Stimulated activated CD8-positive, alpha-beta memory T cell treated with anti-CD3 and anti-CD28 coated beads, Interleukin-2, amount 100 ng/mL, for 1 hour (primary cell): ENCODE results near the gene SENP5.

Experiments used
- DNase-seq, 2 donors: peaks; one replicate each; pipeline ENCODE4 v3.0.0-alpha.2; 2020; ENCODE audit warnings: low read depth in 2 of 2

Gene SENP5

GRCh38 chr3:196967412-196968232, 99.9 kb downstream of the SENP5 start:
- DNase-seq, result no peak

GRCh38 chr3:196968233-196969133, 100.8 kb downstream of the SENP5 start, which contains the start of gene PIGZ:
Gene PIGZ (minus strand): TSS chr3:196968833. CDS start chr3:196952031, 16,802 bp downstream.
- no peak for DNase-seq

- no peak for DNase-seq
Measured at GRCh38 chr3:196969134-196969659, 101.5 kb downstream of the SENP5 start.

GRCh38 chr3:196969660-196970546, 102.2 kb downstream of the SENP5 start:
- DNase-seq, result peak; percentile 38 to 43

GRCh38 chr3:196970547-196971093, 102.9 kb downstream of the SENP5 start:
- DNase-seq, result no peak

GRCh38 chr3:196971094-196971698, 103.5 kb downstream of the SENP5 start:
- DNase-seq, result no peak

GRCh38 chr3:196974661-196975060, 106.9 kb downstream of the SENP5 start:
- no peak for DNase-seq

- DNase-seq, result no peak
Measured at GRCh38 chr3:196975349-196975748, 107.6 kb downstream of the SENP5 start.

- DNase-seq, result no peak
Measured at GRCh38 chr3:196976941-196977340, 109.2 kb downstream of the SENP5 start.

- DNase-seq, result no peak
Measured at GRCh38 chr3:196979545-196979944, 111.8 kb downstream of the SENP5 start.

GRCh38 chr3:196981657-196982056, 113.9 kb downstream of the SENP5 start:
- no peak for DNase-seq

- no peak for DNase-seq
Measured at GRCh38 chr3:196983186-196983585, 115.5 kb downstream of the SENP5 start.
